ENCODE results near the gene FARSA. TPM values are rescaled to one million over a fixed set of nuclear protein-coding genes. Genes with fewer than 3 reads are reported as not detected.
"Not testable (repeated sequence)": the region's sequence is repeated elsewhere in the genome, so short reads cannot be mapped to it uniquely, and the experiment has no call there.

The FARSA gene
- total RNA-seq, 2 donors from 2014 or later, result 31.8 to 76.8 TPM

GRCh38 chr19:12890787-12891552 is 42.5 kb downstream of the FARSA start, which contains the start of gene GCDH:
GCDH (plus strand) TSS chr19:12891160; CDS start chr19:12891305, 145 bp downstream.
- Histone ChIP-seq H3K4me1 (ENCODE audit: control insufficient read depth in 1 of 2, low read depth in 2 of 2) (peaks cover 5 to 17% of the 10 kb centered on the region in 2 donors), H3K4me3 (peak within 1 kb of the TSS; percentile 83), H3K27ac (peak within 1 kb of the TSS; percentile 55 to 81), H3K27me3 (replicated peaks; ENCODE audit: insufficient read depth) (no peaks in the 10 kb centered on the region), H3K36me3 (peaks cover 3% of the 10 kb centered on the region), H3K9me3 (no peaks in the 10 kb centered on the region)
- ATAC-seq (ENCODE audit: insufficient number of reproducible peaks, low FRiP score, low read depth), result peak; percentile 94
- TF ChIP-seq CTCF (IDR thresholded peaks at IDR 0.05), result no peak
- DNase-seq (ENCODE audit: low spot score), result peak; percentile 95

GRCh38 chr19:12890299-12890786 is 43.2 kb downstream of the FARSA start:
- H3K36me3 ChIP-seq; H3K9me3 ChIP-seq; ATAC-seq (ENCODE audit: insufficient number of reproducible peaks, low FRiP score, low read depth); DNase-seq (ENCODE audit: low spot score); H3K27me3 ChIP-seq (replicated peaks; ENCODE audit: insufficient read depth): not testable (repeated sequence)
- H3K27ac ChIP-seq, result peak overlapping the region; percentile 55 to 64
- H3K4me1 ChIP-seq (ENCODE audit: control insufficient read depth in 1 of 2, low read depth in 2 of 2), result peaks cover 10 to 23% of the 10 kb centered on the region in 2 donors
- H3K4me3 ChIP-seq, result peak overlapping the region; percentile 83

GRCh38 chr19:12888006-12888603 is 45.4 kb downstream of the FARSA start:
- Histone ChIP-seq H3K9me3 (no peaks in the 10 kb centered on the region), H3K36me3 (no peaks in the 10 kb centered on the region), H3K27ac (no peak overlapping the region), H3K4me1 (ENCODE audit: control insufficient read depth in 1 of 2, low read depth in 2 of 2) (peaks cover 12 to 32% of the 10 kb centered on the region in 2 donors), H3K4me3 (no peak overlapping the region), H3K27me3 (replicated peaks; ENCODE audit: insufficient read depth) (no peaks in the 10 kb centered on the region)
- no peak for TF ChIP-seq CTCF (IDR thresholded peaks at IDR 0.05)
- DNase-seq (ENCODE audit: low spot score) (no peak), ATAC-seq (ENCODE audit: insufficient number of reproducible peaks, low FRiP score, low read depth) (no peak)

- no peaks in the 10 kb centered on the region for H3K36me3 ChIP-seq
- ATAC-seq (ENCODE audit: insufficient number of reproducible peaks, low FRiP score, low read depth) (no peak), DNase-seq (ENCODE audit: low spot score) (no peak)
- H3K27ac ChIP-seq, result no peak within 1 kb of the TSS
- no peak for TF ChIP-seq CTCF (IDR thresholded peaks at IDR 0.05)
- H3K4me1 ChIP-seq (ENCODE audit: control insufficient read depth in 1 of 2, low read depth in 2 of 2), result peaks cover 12 to 28% of the 10 kb centered on the region in 2 donors
- peak within 1 kb of the TSS; percentile 63 for H3K4me3 ChIP-seq
- no peaks in the 10 kb centered on the region for H3K27me3 ChIP-seq (replicated peaks; ENCODE audit: insufficient read depth)
- no peaks in the 10 kb centered on the region for H3K9me3 ChIP-seq
These were observed 46.4 kb downstream of the FARSA start, which contains the start of gene KLF1 for GRCh38 chr19:12886969-12887747. KLF1 (minus strand) TSS chr19:12887201; CDS start chr19:12887140, 61 bp downstream.

- ATAC-seq (ENCODE audit: insufficient number of reproducible peaks, low FRiP score, low read depth) (no peak), DNase-seq (ENCODE audit: low spot score) (no peak)
- TF ChIP-seq CTCF (IDR thresholded peaks at IDR 0.05), result no peak
- H3K27me3 ChIP-seq (replicated peaks; ENCODE audit: insufficient read depth), result no peaks in the 10 kb centered on the region
- H3K4me3 ChIP-seq, result no peak overlapping the region
- H3K4me1 ChIP-seq (ENCODE audit: control insufficient read depth in 1 of 2, low read depth in 2 of 2), result peaks cover 10 to 23% of the 10 kb centered on the region in 2 donors
- no peak overlapping the region for H3K27ac ChIP-seq
- H3K36me3 ChIP-seq, result no peaks in the 10 kb centered on the region
- H3K9me3 ChIP-seq, result no peaks in the 10 kb centered on the region
These were observed 46.9 kb downstream of the FARSA start for GRCh38 chr19:12886651-12886968.
